Posterior cingulate gyrus (tissue), 11 donors: ENCODE data around the gene CARD11.

Source experiments
- DNase-seq, 10 donors: peaks; one replicate each; pipeline versions ENCODE4 v3.0.0 to v3.0.0-alpha.2; 2020 to 2021; ENCODE audit warnings: mixed read lengths in 3 of 10
- intact Hi-C: fragments of 100-400 bp; cut with DNase I; formaldehyde crosslinking; loops from one replicate; pipeline ENCODE4 v1.15.1; 2023

CARD11 gene

DNA sequence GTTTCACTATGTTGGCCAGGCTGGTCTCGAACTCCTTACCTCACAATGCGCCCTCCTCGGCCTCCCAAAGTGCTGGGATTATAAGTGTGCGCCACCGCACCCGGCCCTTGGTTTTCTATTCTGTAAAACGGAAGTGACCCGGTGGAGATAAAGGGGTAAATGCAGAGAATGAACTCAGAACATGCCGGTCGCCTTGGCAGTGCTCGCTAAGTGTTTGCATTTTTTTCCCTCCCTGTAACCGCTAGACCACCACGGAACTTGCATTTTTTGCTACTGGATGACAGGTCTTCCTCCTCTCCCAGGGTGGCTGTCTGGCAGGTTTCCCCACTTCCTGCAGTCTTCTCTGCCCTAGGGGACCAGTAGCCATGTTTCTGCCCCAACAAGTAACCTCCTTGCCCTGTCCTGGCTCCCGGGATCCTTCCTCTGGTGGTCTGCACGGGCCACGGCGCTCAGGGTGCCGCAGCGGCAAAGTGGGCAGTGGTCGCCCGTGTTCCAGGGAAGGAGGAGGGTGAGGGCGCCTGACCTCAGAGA is 180.8 kb downstream of the CARD11 start:
- DNase-seq: peak in 2 of 10 donors; percentile 46 to 67
- intact Hi-C loops: no loop called here

DNA sequence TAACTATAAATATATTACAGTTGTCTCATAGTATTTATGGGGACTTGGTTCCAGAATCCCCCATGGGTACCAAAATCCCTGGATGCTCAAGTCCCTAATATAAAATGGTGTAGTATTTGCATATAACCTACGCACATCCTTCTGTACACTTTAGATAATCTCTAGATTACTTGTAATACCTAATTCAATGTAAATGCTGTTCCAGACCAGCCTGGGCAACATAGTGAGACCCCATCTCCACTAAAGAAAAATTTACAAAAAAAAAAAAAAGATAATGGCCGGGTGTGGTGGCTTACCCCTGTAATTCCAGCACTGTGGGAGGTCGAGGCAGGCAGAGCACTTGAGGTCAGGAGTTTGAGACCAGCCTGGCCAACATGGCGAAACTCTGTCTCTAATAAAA is 182.2 kb downstream of the CARD11 start:
- DNase-seq: peak in 2 of 10 donors; percentile 7 to 26
- intact Hi-C loops: no loop called here

DNA sequence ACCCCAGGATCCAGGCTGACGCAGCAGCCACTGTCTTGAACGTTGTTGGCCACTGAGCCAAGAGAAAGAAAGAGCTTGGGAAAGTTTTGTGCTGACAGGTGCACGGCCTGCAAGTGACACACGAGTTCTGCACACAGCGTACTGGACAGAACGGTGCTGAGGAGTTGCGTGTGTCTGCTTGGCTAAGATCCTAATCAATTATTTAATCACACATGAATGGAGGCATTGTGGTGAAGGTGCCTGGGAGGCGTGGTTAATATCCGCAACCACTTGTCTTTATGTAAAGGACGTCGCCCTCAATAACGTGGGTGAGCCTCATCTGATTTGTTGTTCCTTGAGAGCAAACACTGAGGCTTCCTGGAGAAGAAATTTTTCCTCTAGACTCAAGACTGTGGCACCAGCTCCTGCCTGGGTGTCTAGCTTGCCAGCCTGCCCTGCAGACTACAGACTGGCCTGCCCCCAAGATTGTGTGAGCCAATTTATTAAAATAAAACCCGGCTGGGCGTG is 183.0 kb downstream of the CARD11 start:
- DNase-seq: peak in 1 of 10 donors; percentile 31
- intact Hi-C loops: no loop called here

DNA sequence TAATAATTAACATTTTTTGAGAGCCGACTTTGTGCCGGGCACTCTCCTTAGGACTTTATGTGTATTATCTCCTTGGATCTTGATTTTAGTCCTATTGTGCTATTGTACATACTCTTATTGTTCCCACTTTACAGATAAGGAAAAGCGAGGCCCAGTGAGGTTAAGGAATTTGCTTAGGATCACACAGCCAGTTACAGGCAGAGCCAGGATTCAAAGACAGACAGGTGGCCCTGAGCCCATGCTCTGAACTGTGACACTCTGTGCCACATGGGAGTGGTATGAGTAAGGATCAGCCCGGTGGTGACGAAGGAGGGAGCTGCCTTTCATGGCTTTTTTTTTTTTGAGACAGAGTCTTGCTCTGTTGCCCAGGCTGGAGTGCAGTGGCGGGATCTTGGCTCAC is 183.7 kb downstream of the CARD11 start:
- intact Hi-C loops: no loop called here
- no peak for DNase-seq

DNA sequence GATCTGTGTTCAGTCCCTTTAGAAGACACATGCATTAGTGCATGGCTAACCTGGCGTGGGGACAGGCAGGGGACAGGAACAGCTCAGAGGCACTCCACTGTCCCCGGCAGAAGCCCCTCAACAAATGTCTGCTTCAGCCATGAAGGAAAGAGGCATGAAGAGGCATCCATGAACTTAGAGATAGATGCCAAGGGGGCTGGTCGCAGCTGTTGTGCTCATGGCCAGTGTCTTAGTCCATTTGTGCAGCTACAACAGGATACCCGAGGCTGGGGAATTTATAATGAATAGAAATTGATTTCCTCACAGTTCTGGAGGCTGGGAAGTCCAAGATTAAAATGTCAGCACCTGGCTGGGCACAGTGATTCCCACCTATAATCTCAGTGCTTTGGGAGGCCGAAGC is 185.0 kb downstream of the CARD11 start:
- intact Hi-C loops: no loop called here
- DNase-seq: no peak

DNA sequence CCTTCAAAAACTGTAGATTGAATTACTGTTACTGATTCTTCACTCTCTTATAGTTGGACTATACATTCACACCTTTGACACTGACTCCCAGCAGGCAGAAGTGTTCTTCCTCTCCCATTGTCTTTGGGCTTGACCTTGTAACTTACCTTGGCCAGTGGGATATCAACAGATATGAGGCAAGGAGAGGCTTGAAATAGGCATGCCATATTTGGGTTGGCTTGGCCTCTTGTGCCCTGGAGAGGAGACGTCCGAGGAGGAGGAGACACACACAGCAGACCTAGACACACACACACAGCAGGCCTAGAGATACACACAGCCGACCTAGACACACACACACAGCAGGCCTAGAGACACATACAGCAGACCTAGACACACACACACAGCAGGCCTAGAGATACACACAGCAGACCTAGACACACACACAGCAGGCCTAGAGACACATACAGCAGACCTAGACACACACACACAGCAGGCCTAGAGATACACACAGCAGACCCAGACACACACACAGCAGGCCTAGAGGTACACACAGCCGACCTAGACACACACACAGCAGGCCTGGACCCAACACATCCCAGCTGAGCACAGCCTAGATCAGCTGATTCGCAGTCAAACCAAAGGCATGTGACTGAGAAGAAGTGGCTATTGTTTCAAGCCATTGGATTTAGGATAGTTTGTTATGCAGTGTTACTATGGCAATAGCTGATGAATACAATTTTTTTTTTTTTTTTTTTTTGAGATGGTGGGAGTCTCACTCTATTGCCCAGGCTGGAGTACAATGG is 187.1 kb downstream of the CARD11 start:
- DNase-seq: no peak
- intact Hi-C loops: no loop called here
